Suprapubic skin (tissue), 4 donors: ENCODE data around the gene SGCD. TPM values are rescaled to one million over a fixed set of nuclear protein-coding genes. Genes with fewer than 3 reads are reported as not detected.

ENCODE experiments used
- DNase-seq, 2 donors: peaks; one replicate each; pipeline ENCODE4 v3.0.0-alpha.2; 2019; ENCODE audit warnings: low spot score in 2 of 2
- H3K27ac ChIP-seq: fragments of 200-600 bp; sonication (generic); one replicate; pipeline ENCODE4 v1.5.1; 2019
- H3K27me3 ChIP-seq: fragments of 200-600 bp; sonication (generic); one replicate; pipeline ENCODE4 v1.5.1; 2019
- H3K36me3 ChIP-seq: fragments of 200-600 bp; sonication (generic); one replicate; pipeline ENCODE4 v1.5.1; 2019
- H3K4me1 ChIP-seq: fragments of 200-600 bp; sonication (generic); one replicate; pipeline ENCODE4 v1.5.1; 2019
- H3K4me3 ChIP-seq: fragments of 200-600 bp; sonication (generic); one replicate; pipeline ENCODE4 v1.5.1; 2019; ENCODE audit warnings: mild to moderate bottlenecking
- H3K9me3 ChIP-seq: fragments of 200-600 bp; sonication (generic); one replicate; pipeline ENCODE4 v1.5.1; 2019
- CTCF ChIP-seq, 2 donors: fragments of 200-600 bp in 1 of 2; fragments of 450-650 bp in 1 of 2; sonication (generic) in 1 of 2; IDR thresholded peaks; one replicate each; pipeline ENCODE4 v1.5.1; 2016 to 2019; ENCODE audit warnings: antibody characterized with exemption in 2 of 2, mild to moderate bottlenecking in 1 of 2, moderate library complexity in 1 of 2
- EP300 ChIP-seq: sonication (generic); formaldehyde crosslinking; IDR thresholded peaks from one replicate; pipeline ENCODE4 v1.6.1; 2017; ENCODE audit warnings: antibody characterized with exemption
- POLR2A ChIP-seq, 2 donors: fragments of 450-650 bp; IDR thresholded peaks; one replicate each; pipeline ENCODE4 v1.6.1; 2017; ENCODE audit warnings: antibody characterized with exemption in 2 of 2, mild to moderate bottlenecking in 2 of 2, moderate library complexity in 2 of 2
- POLR2AphosphoS5 ChIP-seq, 3 donors: sonication (generic); formaldehyde crosslinking; IDR thresholded peaks; one replicate each; pipeline ENCODE4 v1.6.1; 2017; ENCODE audit warnings: antibody characterized with exemption in 3 of 3
- WGBS: methylation state at CpG from one replicate; pipeline ENCODE4 v1.1.5; 2018; 5-methylcytosine and 5-hydroxymethylcytosine counted together
- total RNA-seq, 4 donors: library from RNA; depleted of rRNA; stranded (reverse); fragments of >200 nt; gene quantifications; one replicate each; pipeline ENCODE4 v1.1.0, GENCODE V29; 2016

The SGCD gene
- total RNA-seq, 4 donors from 2014 or later, result 1.2 to 5.7 (median 3.9) TPM

- H3K27ac ChIP-seq, result no peak overlapping the region
- TF ChIP-seq POLR2A (IDR thresholded peaks at IDR 0.05) (no peak), EP300 (no peak), POLR2AphosphoS5 (IDR thresholded peaks at IDR 0.05) (no peak), CTCF (IDR thresholded peaks at IDR 0.05) (no peak)
- DNase-seq, result no peak
- H3K9me3 ChIP-seq, result no peaks in the 10 kb centered on the region
- no peaks in the 10 kb centered on the region for H3K36me3 ChIP-seq
- no peak overlapping the region for H3K4me3 ChIP-seq
- peaks cover 11% of the 10 kb centered on the region for H3K4me1 ChIP-seq
- H3K27me3 ChIP-seq, result no peaks in the 10 kb centered on the region
- WGBS, result 91% methylated on average over 3 of the region's 3 CpGs
Measured at GRCh38 chr5:156471893-156472292, 144.9 kb downstream of the SGCD start.

GRCh38 chr5:156473269-156473908 lies 146.4 kb downstream of the SGCD start:
- H3K4me3 ChIP-seq, result no peak overlapping the region
- no peaks in the 10 kb centered on the region for H3K9me3 ChIP-seq
- DNase-seq, result no peak
- no peaks in the 10 kb centered on the region for H3K27me3 ChIP-seq
- peaks cover 11% of the 10 kb centered on the region for H3K4me1 ChIP-seq
- no peak overlapping the region for H3K27ac ChIP-seq
- TF ChIP-seq EP300 (no peak), CTCF (IDR thresholded peaks at IDR 0.05) (no peak), POLR2A (IDR thresholded peaks at IDR 0.05) (no peak), POLR2AphosphoS5 (IDR thresholded peaks at IDR 0.05) (no peak)
- WGBS, result 50% methylated on average over 7 of the region's 7 CpGs
- no peaks in the 10 kb centered on the region for H3K36me3 ChIP-seq

- Histone ChIP-seq H3K27me3 (no peaks in the 10 kb centered on the region), H3K4me1 (peaks cover 11% of the 10 kb centered on the region), H3K36me3 (no peaks in the 10 kb centered on the region), H3K4me3 (no peak overlapping the region), H3K27ac (no peak overlapping the region), H3K9me3 (no peaks in the 10 kb centered on the region)
- no peak for TF ChIP-seq CTCF (IDR thresholded peaks at IDR 0.05)
- DNase-seq, result peak in 1 of 2 donors; percentile 60
- WGBS, result 62% methylated on average over 5 of the region's 5 CpGs
Measured at GRCh38 chr5:156474251-156474650, 147.3 kb downstream of the SGCD start.

- TF ChIP-seq CTCF (IDR thresholded peaks at IDR 0.05), result no peak
- no peak for TF ChIP-seq EP300
- no peak for TF ChIP-seq POLR2A (IDR thresholded peaks at IDR 0.05)
- TF ChIP-seq POLR2AphosphoS5 (IDR thresholded peaks at IDR 0.05), result no peak
- Histone ChIP-seq H3K4me3 (no peak overlapping the region), H3K27ac (peak overlapping the region; percentile 12), H3K27me3 (no peaks in the 10 kb centered on the region), H3K9me3 (no peaks in the 10 kb centered on the region), H3K36me3 (no peaks in the 10 kb centered on the region), H3K4me1 (peaks cover 11% of the 10 kb centered on the region)
- 46% methylated on average over 4 of the region's 4 CpGs for WGBS
- DNase-seq, result peak in 1 of 2 donors; percentile 60
Measured at GRCh38 chr5:156475182-156476157, 148.5 kb downstream of the SGCD start.

GRCh38 chr5:156476158-156476551 lies 149.2 kb downstream of the SGCD start:
- Histone ChIP-seq H3K4me3 (no peak overlapping the region), H3K9me3 (no peaks in the 10 kb centered on the region), H3K27ac (peak overlapping the region; percentile 12), H3K36me3 (no peaks in the 10 kb centered on the region), H3K27me3 (no peaks in the 10 kb centered on the region), H3K4me1 (peaks cover 11% of the 10 kb centered on the region)
- no peak for DNase-seq
- TF ChIP-seq POLR2AphosphoS5 (IDR thresholded peaks at IDR 0.05) (no peak), EP300 (no peak), POLR2A (IDR thresholded peaks at IDR 0.05) (no peak), CTCF (IDR thresholded peaks at IDR 0.05) (no peak)
- WGBS, result 67% methylated on average over 3 of the region's 3 CpGs
